ENCODE measurements around the gene ALG14.
"Not testable (repeated sequence)": the region's sequence is repeated elsewhere in the genome, so short reads cannot be mapped to it uniquely, and the experiment has no call there.

Gene ALG14

GRCh38 chr1:94951046-94951445 is 121.7 kb downstream of the ALG14 start:
- CTCF ChIA-PET: no interaction called here
- no peaks in the 10 kb centered on the region for H3K27me3 ChIP-seq (replicated peaks in 2 of 5; ENCODE audit: control insufficient read depth in 4 of 5, insufficient read depth in 5 of 5, low read length in 4 of 5)
- 86% methylated on average over 2 of the region's 2 CpGs for WGBS (ENCODE audit: insufficient coverage)
- no peak overlapping the region for H3K27ac ChIP-seq (ENCODE audit: insufficient read depth in 1 of 2, low read depth in 1 of 2, low read length in 2 of 2, poor library complexity in 1 of 2, severe bottlenecking in 2 of 2)
- no peak overlapping the region for H3K4me3 ChIP-seq (ENCODE audit: control insufficient read depth in 1 of 7, extremely low read depth in 1 of 7, insufficient read depth in 4 of 7, low read depth in 2 of 7, low read length in 6 of 7)
- H3K9me3 ChIP-seq (ENCODE audit: control extremely low read depth in 1 of 5, control insufficient read depth in 4 of 5, insufficient read depth in 2 of 5, low read depth in 1 of 5, low read length in 4 of 5): no peaks in the 10 kb centered on the region
- DNase-seq: no peak
- POLR2A ChIA-PET: no interaction called here
- H3K36me3 ChIP-seq (ENCODE audit: control insufficient read depth in 4 of 4, insufficient read depth in 4 of 4, low read length in 3 of 4): no peaks in the 10 kb centered on the region
- peaks cover 0 to 5% (median 0%) of the 10 kb centered on the region in 4 experiments for H3K4me1 ChIP-seq (ENCODE audit: control extremely low read depth in 1 of 4, control insufficient read depth in 4 of 4, insufficient read depth in 4 of 4, low read length in 3 of 4)

- Histone ChIP-seq H3K27me3 (replicated peaks in 2 of 5; ENCODE audit: control insufficient read depth in 4 of 5, insufficient read depth in 5 of 5, low read length in 4 of 5) (no peaks in the 10 kb centered on the region), H3K4me1 (ENCODE audit: control extremely low read depth in 1 of 4, control insufficient read depth in 4 of 4, insufficient read depth in 4 of 4, low read length in 3 of 4) (peaks cover 0 to 5% (median 0%) of the 10 kb centered on the region in 4 experiments), H3K4me3 (ENCODE audit: control insufficient read depth in 1 of 7, extremely low read depth in 1 of 7, insufficient read depth in 4 of 7, low read depth in 2 of 7, low read length in 6 of 7) (no peak overlapping the region), H3K27ac (ENCODE audit: insufficient read depth in 1 of 2, low read depth in 1 of 2, low read length in 2 of 2, poor library complexity in 1 of 2, severe bottlenecking in 2 of 2) (no peak overlapping the region), H3K9me3 (ENCODE audit: control extremely low read depth in 1 of 5, control insufficient read depth in 4 of 5, insufficient read depth in 2 of 5, low read depth in 1 of 5, low read length in 4 of 5) (no peaks in the 10 kb centered on the region), H3K36me3 (ENCODE audit: control insufficient read depth in 4 of 4, insufficient read depth in 4 of 4, low read length in 3 of 4) (no peaks in the 10 kb centered on the region)
- ChIA-PET CTCF (no interaction called here), POLR2A (no interaction called here)
- DNase-seq: no peak
- WGBS (ENCODE audit: insufficient coverage): 100% methylated on average over 2 of the region's 4 CpGs
Measured at GRCh38 chr1:94949681-94950661, 122.8 kb downstream of the ALG14 start.

- H3K9me3 ChIP-seq (ENCODE audit: control extremely low read depth in 1 of 5, control insufficient read depth in 4 of 5, insufficient read depth in 2 of 5, low read depth in 1 of 5, low read length in 4 of 5): no peaks in the 10 kb centered on the region
- no CpG with 5 or more reads among the region's 1 CpG for WGBS (ENCODE audit: insufficient coverage)
- no peak for DNase-seq
- no peak overlapping the region for H3K4me3 ChIP-seq (ENCODE audit: control insufficient read depth in 1 of 7, extremely low read depth in 1 of 7, insufficient read depth in 4 of 7, low read depth in 2 of 7, low read length in 6 of 7)
- no peaks in the 10 kb centered on the region for H3K36me3 ChIP-seq (ENCODE audit: control insufficient read depth in 4 of 4, insufficient read depth in 4 of 4, low read length in 3 of 4)
- ChIA-PET CTCF (interaction anchor here (0.7 kb wide), 1 partner anchor 38 kb away, joined by 3 read pairs; no protein-coding TSS in a partner anchor), POLR2A (no interaction called here)
- H3K27me3 ChIP-seq (replicated peaks in 2 of 5; ENCODE audit: control insufficient read depth in 4 of 5, insufficient read depth in 5 of 5, low read length in 4 of 5): no peaks in the 10 kb centered on the region
- H3K4me1 ChIP-seq (ENCODE audit: control extremely low read depth in 1 of 4, control insufficient read depth in 4 of 4, insufficient read depth in 4 of 4, low read length in 3 of 4): peaks cover 0 to 5% (median 0%) of the 10 kb centered on the region in 4 experiments
- H3K27ac ChIP-seq (ENCODE audit: insufficient read depth in 1 of 2, low read depth in 1 of 2, low read length in 2 of 2, poor library complexity in 1 of 2, severe bottlenecking in 2 of 2): no peak overlapping the region
Measured at GRCh38 chr1:94947437-94947836, 125.3 kb downstream of the ALG14 start.

- H3K9me3 ChIP-seq (ENCODE audit: control extremely low read depth in 1 of 5, control insufficient read depth in 4 of 5, insufficient read depth in 2 of 5, low read depth in 1 of 5, low read length in 4 of 5): no peaks in the 10 kb centered on the region
- H3K4me3 ChIP-seq (ENCODE audit: control insufficient read depth in 1 of 7, extremely low read depth in 1 of 7, insufficient read depth in 4 of 7, low read depth in 2 of 7, low read length in 6 of 7): no peak overlapping the region
- ChIA-PET CTCF (interaction anchor here (0.7 to 0.9 kb wide), 2 partner anchors 34 to 38 kb away, joined by 3 to 4 read pairs; no protein-coding TSS in a partner anchor), POLR2A (no interaction called here)
- H3K27ac ChIP-seq (ENCODE audit: insufficient read depth in 1 of 2, low read depth in 1 of 2, low read length in 2 of 2, poor library complexity in 1 of 2, severe bottlenecking in 2 of 2): no peak overlapping the region
- no peaks in the 10 kb centered on the region for H3K27me3 ChIP-seq (replicated peaks in 2 of 5; ENCODE audit: control insufficient read depth in 4 of 5, insufficient read depth in 5 of 5, low read length in 4 of 5)
- no peaks in the 10 kb centered on the region for H3K36me3 ChIP-seq (ENCODE audit: control insufficient read depth in 4 of 4, insufficient read depth in 4 of 4, low read length in 3 of 4)
- WGBS (ENCODE audit: insufficient coverage): 84% methylated on average over 3 of the region's 3 CpGs
- peaks cover 0 to 5% (median 0%) of the 10 kb centered on the region in 4 experiments for H3K4me1 ChIP-seq (ENCODE audit: control extremely low read depth in 1 of 4, control insufficient read depth in 4 of 4, insufficient read depth in 4 of 4, low read length in 3 of 4)
- peak in 1 of 3 donors; percentile 3 for DNase-seq
Measured at GRCh38 chr1:94946886-94947285, 125.9 kb downstream of the ALG14 start.

- no peaks in the 10 kb centered on the region for H3K9me3 ChIP-seq (ENCODE audit: control extremely low read depth in 1 of 5, control insufficient read depth in 4 of 5, insufficient read depth in 2 of 5, low read depth in 1 of 5, low read length in 4 of 5)
- no peaks in the 10 kb centered on the region for H3K36me3 ChIP-seq (ENCODE audit: control insufficient read depth in 4 of 4, insufficient read depth in 4 of 4, low read length in 3 of 4)
- ChIA-PET CTCF (no interaction called here), POLR2A (no interaction called here)
- peaks cover 0 to 5% (median 0%) of the 10 kb centered on the region in 4 experiments for H3K4me1 ChIP-seq (ENCODE audit: control extremely low read depth in 1 of 4, control insufficient read depth in 4 of 4, insufficient read depth in 4 of 4, low read length in 3 of 4)
- H3K27ac ChIP-seq (ENCODE audit: insufficient read depth in 1 of 2, low read depth in 1 of 2, low read length in 2 of 2, poor library complexity in 1 of 2, severe bottlenecking in 2 of 2): no peak overlapping the region
- WGBS (ENCODE audit: insufficient coverage): 100% methylated on average over 6 of the region's 8 CpGs
- H3K4me3 ChIP-seq (ENCODE audit: control insufficient read depth in 1 of 7, extremely low read depth in 1 of 7, insufficient read depth in 4 of 7, low read depth in 2 of 7, low read length in 6 of 7): no peak overlapping the region
- DNase-seq: no peak
- H3K27me3 ChIP-seq (replicated peaks in 2 of 5; ENCODE audit: control insufficient read depth in 4 of 5, insufficient read depth in 5 of 5, low read length in 4 of 5): no peaks in the 10 kb centered on the region
Measured at GRCh38 chr1:94942171-94943128, 130.3 kb downstream of the ALG14 start.

- H3K4me1 ChIP-seq (ENCODE audit: control extremely low read depth in 1 of 4, control insufficient read depth in 4 of 4, insufficient read depth in 4 of 4, low read length in 3 of 4); DNase-seq; POLR2A ChIA-PET; H3K36me3 ChIP-seq (ENCODE audit: control insufficient read depth in 4 of 4, insufficient read depth in 4 of 4, low read length in 3 of 4); H3K27me3 ChIP-seq (replicated peaks in 2 of 5; ENCODE audit: control insufficient read depth in 4 of 5, insufficient read depth in 5 of 5, low read length in 4 of 5); H3K4me3 ChIP-seq (ENCODE audit: control insufficient read depth in 1 of 7, extremely low read depth in 1 of 7, insufficient read depth in 4 of 7, low read depth in 2 of 7, low read length in 6 of 7); H3K27ac ChIP-seq (ENCODE audit: insufficient read depth in 1 of 2, low read depth in 1 of 2, low read length in 2 of 2, poor library complexity in 1 of 2, severe bottlenecking in 2 of 2); H3K9me3 ChIP-seq (ENCODE audit: control extremely low read depth in 1 of 5, control insufficient read depth in 4 of 5, insufficient read depth in 2 of 5, low read depth in 1 of 5, low read length in 4 of 5): not testable (repeated sequence)
- 100% methylated on average over 1 of the region's 1 CpG for WGBS (ENCODE audit: insufficient coverage)
- CTCF ChIA-PET: interaction anchor here (1.2 kb wide), 1 partner anchor 100 kb away, joined by 3 read pairs; no protein-coding TSS in a partner anchor
Measured at GRCh38 chr1:94941480-94941879, 131.3 kb downstream of the ALG14 start.

All from common myeloid progenitor, CD34-positive (primary cell).